HT-29 (cell line): ENCODE data around the gene CEP89. TPM values are rescaled to one million over a fixed set of nuclear protein-coding genes. Genes with fewer than 3 reads are reported as not detected.
"Not testable (repeated sequence)": the region's sequence is repeated elsewhere in the genome, so short reads cannot be mapped to it uniquely, and the experiment has no call there.

ENCODE experiments used
- DNase-seq: peaks from one replicate; pipeline ENCODE4 v3.0.0-alpha.2; 2015; ENCODE audit warnings: low spot score
- total RNA-seq: library from RNA; depleted of rRNA; stranded (reverse); fragments of >200 nt; shearing (Covaris generic); gene quantifications from 2 replicates; pipeline ENCODE4 v1.2.3, GENCODE V29; 2014; rRNA removed

CEP89 gene
- total RNA-seq, result 26.2 and 30.3 TPM in 2 replicates

DNA sequence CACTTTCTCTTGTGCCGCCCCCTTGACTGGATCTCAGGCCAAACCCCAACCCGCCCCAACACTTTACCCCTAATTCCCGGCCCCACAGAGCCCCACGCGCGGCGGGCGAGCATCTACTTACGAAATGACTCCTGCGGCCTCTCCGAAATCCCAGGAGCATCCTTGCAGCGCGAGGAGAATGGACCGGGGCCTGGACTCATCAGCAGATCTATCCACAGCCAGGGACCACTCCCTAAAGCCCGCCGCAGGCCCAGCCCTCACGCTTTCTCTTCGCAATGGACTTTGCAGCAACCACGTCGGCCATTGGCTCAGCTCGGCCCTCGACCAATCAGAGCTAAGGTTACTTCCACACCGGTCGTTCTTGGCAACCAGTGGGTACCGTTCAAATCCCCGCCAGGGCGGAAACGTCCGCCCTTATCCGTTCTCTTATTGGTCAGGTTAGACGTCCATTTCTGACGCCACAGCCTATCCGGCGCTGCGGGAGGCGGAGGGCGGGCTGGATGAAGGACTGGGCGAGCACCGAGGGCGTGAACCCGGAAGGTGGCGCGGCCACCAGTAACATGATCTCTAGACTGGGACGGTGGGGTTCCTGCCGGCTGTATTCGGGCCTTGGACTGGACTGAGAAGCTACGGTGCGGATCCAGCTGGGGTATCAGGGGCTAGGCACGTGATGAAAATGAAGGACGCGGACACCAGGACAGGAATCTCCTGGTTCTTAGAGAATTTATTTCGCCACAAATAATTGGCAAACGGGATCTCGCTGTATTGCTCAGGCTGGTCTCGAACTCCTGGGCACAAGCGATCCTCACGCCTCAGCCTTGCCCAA, at the start of gene CEP89, which contains the start of gene FAAP24:
Gene CEP89, minus strand, starts transcription at position 244 of the 826 bp plus-strand sequence. Its CDS starts 84 bp downstream, at position 160.
Gene FAAP24, plus strand, starts transcription at position 528 of the 826 bp plus-strand sequence. CDS start 955 bp downstream, outside the sequence.
- peak; percentile 100 for DNase-seq

GRCh38 chr19:33010891-33011290, 39.1 kb upstream of the CEP89 start:
- not testable (repeated sequence) for DNase-seq

GRCh38 chr19:33008738-33009137, 37.0 kb upstream of the CEP89 start:
- no peak for DNase-seq

- peak; percentile 89 for DNase-seq
Observed at GRCh38 chr19:33005440-33005839, 33.7 kb upstream of the CEP89 start.

DNA sequence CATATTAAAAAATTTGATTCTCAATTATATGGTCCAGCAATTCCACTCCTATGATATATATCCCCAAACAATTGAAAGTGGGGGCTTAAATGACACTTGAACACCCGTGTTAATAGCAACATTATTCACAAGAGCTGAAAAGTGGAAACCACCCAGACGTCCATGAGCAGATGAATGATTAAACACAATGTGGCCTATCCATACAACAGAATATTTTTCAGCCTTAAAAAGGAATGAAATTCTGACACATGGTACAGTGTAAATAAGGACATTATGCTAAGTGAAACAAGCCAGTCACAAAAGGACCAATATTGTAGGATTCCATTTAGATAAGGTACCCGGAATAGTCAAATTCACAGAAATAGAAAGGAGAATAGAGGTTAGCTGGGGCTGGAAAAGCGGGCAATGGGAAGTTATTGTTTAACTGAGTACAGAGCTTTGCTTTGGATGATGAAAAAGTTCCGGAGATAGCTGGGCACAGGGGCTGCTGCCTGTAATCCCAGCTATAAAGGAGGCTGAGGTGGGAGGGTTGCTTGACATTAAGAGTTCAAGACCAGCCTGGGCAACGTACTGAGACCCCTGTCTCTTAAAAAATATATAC, 31.8 kb upstream of the CEP89 start:
- not testable (repeated sequence) for DNase-seq

- DNase-seq, result not testable (repeated sequence)
Observed at GRCh38 chr19:33002126-33002865, 30.5 kb upstream of the CEP89 start.

GRCh38 chr19:33000910-33001309, 29.2 kb upstream of the CEP89 start:
- DNase-seq, result no peak

DNA sequence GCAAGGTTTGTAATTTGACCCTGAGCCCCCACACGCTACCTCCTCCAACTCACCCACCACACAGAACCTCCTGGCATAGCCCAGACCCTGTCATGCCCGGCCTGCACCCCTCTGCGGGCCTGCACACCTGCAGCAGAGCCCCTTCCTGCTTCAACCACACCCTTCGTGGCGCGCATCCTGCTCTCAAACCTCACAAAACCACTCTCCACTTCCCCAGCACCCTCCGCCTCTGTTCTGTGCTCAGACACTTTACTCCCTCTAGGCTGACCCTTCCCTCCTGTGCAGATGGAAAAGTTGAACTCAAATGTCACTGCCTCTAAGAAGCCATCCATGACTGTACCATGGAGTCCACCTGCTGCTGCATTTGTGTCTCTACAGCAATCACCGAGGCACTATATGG, 28.8 kb upstream of the CEP89 start:
- DNase-seq, result no peak

- DNase-seq, result no peak
Observed at GRCh38 chr19:32998722-32999121, 27.0 kb upstream of the CEP89 start.

GRCh38 chr19:32997716-32998355, 26.1 kb upstream of the CEP89 start:
- no peak for DNase-seq

GRCh38 chr19:32997061-32997464, 25.3 kb upstream of the CEP89 start:
- DNase-seq, result not testable (repeated sequence)

DNA sequence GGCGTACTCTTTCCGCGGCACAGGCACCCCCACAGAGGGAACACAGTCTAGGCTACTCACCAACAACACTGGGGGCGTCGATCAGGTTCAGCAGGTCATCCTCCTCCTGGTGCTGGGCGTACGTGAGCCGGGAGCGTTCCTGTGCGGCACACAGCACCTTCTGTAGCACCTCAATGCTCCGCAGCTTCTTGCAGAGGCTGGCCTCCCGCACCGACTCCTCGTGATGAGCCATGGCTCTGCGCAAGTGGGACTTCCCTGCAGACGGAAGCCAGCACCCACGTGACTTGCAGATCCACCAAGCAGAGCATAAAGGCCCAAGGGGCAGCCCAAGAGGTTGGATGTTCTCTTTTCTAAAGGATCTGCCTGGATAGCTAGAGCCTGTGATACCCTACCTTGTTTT, 24.2 kb upstream of the CEP89 start:
- DNase-seq, result not testable (repeated sequence)

GRCh38 chr19:32988724-32989123, 17.0 kb upstream of the CEP89 start:
- DNase-seq, result no peak

- DNase-seq, result not testable (repeated sequence)
Observed at GRCh38 chr19:32988254-32988653, 16.5 kb upstream of the CEP89 start.

GRCh38 chr19:32982488-32982887, 10.7 kb upstream of the CEP89 start:
- DNase-seq, result not testable (repeated sequence)

- DNase-seq, result not testable (repeated sequence)
Observed at GRCh38 chr19:32979807-32980206, 8.0 kb upstream of the CEP89 start.

GRCh38 chr19:32977813-32978212, 6.1 kb upstream of the CEP89 start:
- DNase-seq, result not testable (repeated sequence)

- DNase-seq, result no peak
Observed at GRCh38 chr19:32977280-32977679, 5.5 kb upstream of the CEP89 start.

- DNase-seq, result peak; percentile 98
Observed at GRCh38 chr19:32976223-32976805, 4.6 kb upstream of the CEP89 start.

DNA sequence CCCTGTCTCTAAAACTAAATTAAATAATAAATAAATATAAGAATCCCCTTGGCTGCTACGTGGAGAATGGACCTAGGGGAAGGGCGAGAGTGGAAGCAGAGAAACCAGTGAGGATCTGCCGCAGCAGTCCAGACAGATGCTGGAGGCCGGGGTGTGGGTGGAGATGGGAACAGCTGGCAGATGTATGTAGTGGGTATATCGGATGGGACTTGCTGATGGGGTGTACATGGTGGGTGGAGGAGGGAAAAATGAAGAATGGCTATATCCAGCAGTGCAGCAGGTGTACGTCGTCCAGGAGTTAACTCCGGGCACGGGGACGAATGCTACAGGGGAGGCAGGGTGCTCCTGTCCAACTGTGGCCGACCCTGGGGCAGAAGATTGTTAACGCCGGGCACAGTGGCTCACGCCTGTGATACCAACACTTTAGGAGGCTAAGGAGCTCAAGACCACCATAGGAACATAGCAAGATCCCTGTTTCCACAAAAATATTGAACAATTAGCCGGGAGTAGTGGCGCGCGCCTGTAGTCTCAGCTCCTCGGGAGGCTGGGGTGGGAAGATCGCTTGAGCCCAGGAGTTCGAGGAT, 654 bp downstream of the CEP89 start:
- DNase-seq, result peak; percentile 33

GRCh38 chr19:32969549-32969948, 2.2 kb downstream of the CEP89 start:
- no peak for DNase-seq
